Lung (tissue), 12 donors: ENCODE measurements around the gene ABCC4. TPM values are rescaled to one million over a fixed set of nuclear protein-coding genes. Genes with fewer than 3 reads are reported as not detected.
A peak's percentile ranks its signal among the peaks of the same experiment; 100 is the strongest.

Source experiments
- ATAC-seq: fragments of 200-7000 bp; cut with Tn5 transposase; one replicate; pipeline ENCODE4 v1.9.1; 2020; ENCODE audit warnings: moderate number of reproducible peaks; ENCODE audit not compliant: insufficient read depth, low FRiP score
- DNase-seq, 3 donors: peaks; one replicate each; pipeline ENCODE4 v3.0.0-alpha.2; 2013 to 2017
- H3K27ac ChIP-seq, 2 donors: one replicate each; pipeline ENCODE4 v1.5.1; 2013; ENCODE audit warnings: mild to moderate bottlenecking in 2 of 2, moderate library complexity in 2 of 2, control low read depth in 1 of 2, inconsistent platforms in 1 of 2, low read depth in 1 of 2, low read length in 1 of 2
- H3K27me3 ChIP-seq, 3 donors: one replicate each; pipeline ENCODE4 v1.5.1; 2013; ENCODE audit warnings: low read length in 2 of 3; ENCODE audit not compliant: control insufficient read depth in 3 of 3, insufficient read depth in 3 of 3
- H3K36me3 ChIP-seq, 4 donors: one replicate each; pipeline ENCODE4 v1.5.1; 2013; ENCODE audit warnings: low read length in 4 of 4, mild to moderate bottlenecking in 1 of 4, moderate library complexity in 1 of 4; ENCODE audit not compliant: control insufficient read depth in 4 of 4, insufficient read depth in 4 of 4
- H3K4me1 ChIP-seq, 5 donors: one replicate each; pipeline ENCODE4 v1.5.1; 2013; ENCODE audit warnings: low read length in 5 of 5, mild to moderate bottlenecking in 2 of 5, moderate library complexity in 1 of 5; ENCODE audit not compliant: control insufficient read depth in 5 of 5, insufficient read depth in 5 of 5
- H3K4me3 ChIP-seq: one replicate; pipeline ENCODE4 v1.5.1; 2013; ENCODE audit warnings: mild to moderate bottlenecking, control low read depth, moderate library complexity
- H3K9ac ChIP-seq, 2 donors: one replicate each; pipeline ENCODE4 v1.5.1; 2013; ENCODE audit warnings: low read length in 2 of 2, control low read depth in 1 of 2; ENCODE audit not compliant: insufficient read depth in 1 of 2
- H3K9me3 ChIP-seq, 4 donors: one replicate each; pipeline ENCODE4 v1.5.1; 2013; ENCODE audit warnings: low read length in 3 of 4, mild to moderate bottlenecking in 1 of 4, moderate library complexity in 1 of 4; ENCODE audit not compliant: control insufficient read depth in 4 of 4, insufficient read depth in 3 of 4
- CTCF ChIP-seq: IDR thresholded peaks from 2 replicates; pipeline ENCODE4 v1.5.1; 2012; ENCODE audit warnings: mild to moderate bottlenecking; ENCODE audit errors: control extremely low read depth, extremely low read depth
- WGBS, 2 donors: extraction: QIAGEN DNeasy Blood & Tissue Kit; methylation state at CpG; one replicate each; pipeline ENCODE4 v1.1.7; 2013; 5-methylcytosine and 5-hydroxymethylcytosine counted together
- polyA plus RNA-seq, 2 donors: library from polyadenylated mRNA; stranded (reverse); fragments of 200-250 nt; gene quantifications; one replicate each; pipeline ENCODE4 v1.2.1, GENCODE V29; 2013
- total RNA-seq, 2 donors: library from RNA; depleted of rRNA in 1 of 2; stranded (reverse); fragments of >200 nt in 1 of 2; gene quantifications; one replicate each; pipeline ENCODE4 v1.2.1, GENCODE V29; 2014 to 2021
- donor health status: control.
- donor health status: control.
- donor health status: Bipolar disorder and iron deficiency.
- donor health status: healthy.
- donor health status: DM: yes; HTN: yes; CAD: no.

ABCC4 gene
- total and polyA plus RNA-seq, 4 donors: 7.1 to 38.7 (median 20.6) TPM

GRCh38 chr13:95118541-95119324 lies 182.5 kb downstream of the ABCC4 start:
- no peaks in the 10 kb centered on the region for H3K27me3 ChIP-seq
- peaks cover 0 to 9% (median 3%) of the 10 kb centered on the region in 5 donors for H3K4me1 ChIP-seq
- no peak for TF ChIP-seq CTCF
- no peak overlapping the region for H3K27ac ChIP-seq
- H3K36me3 ChIP-seq: peaks cover 0 to 7% (median 0%) of the 10 kb centered on the region in 4 donors
- no peaks in the 10 kb centered on the region for H3K9me3 ChIP-seq
- WGBS, 2 donors: 87 to 88% methylated on average over 8 of the region's 8 CpGs
- ATAC-seq (no peak), DNase-seq (no peak)
- H3K4me3 ChIP-seq: no peak overlapping the region
- H3K9ac ChIP-seq: no peak overlapping the region

GRCh38 chr13:95117092-95117491 lies 184.2 kb downstream of the ABCC4 start:
- 64 to 78% methylated on average over 6 of the region's 6 CpGs for WGBS, 2 donors
- no peak for ATAC-seq
- H3K9me3 ChIP-seq: no peaks in the 10 kb centered on the region
- H3K36me3 ChIP-seq: peaks cover 0 to 7% (median 2%) of the 10 kb centered on the region in 4 donors
- no peak overlapping the region for H3K27ac ChIP-seq
- no peaks in the 10 kb centered on the region for H3K27me3 ChIP-seq
- no peak for DNase-seq
- H3K9ac ChIP-seq: no peak overlapping the region
- peaks cover 0 to 9% (median 0%) of the 10 kb centered on the region in 5 donors for H3K4me1 ChIP-seq
- no peak overlapping the region for H3K4me3 ChIP-seq
- no peak for TF ChIP-seq CTCF

DNA sequence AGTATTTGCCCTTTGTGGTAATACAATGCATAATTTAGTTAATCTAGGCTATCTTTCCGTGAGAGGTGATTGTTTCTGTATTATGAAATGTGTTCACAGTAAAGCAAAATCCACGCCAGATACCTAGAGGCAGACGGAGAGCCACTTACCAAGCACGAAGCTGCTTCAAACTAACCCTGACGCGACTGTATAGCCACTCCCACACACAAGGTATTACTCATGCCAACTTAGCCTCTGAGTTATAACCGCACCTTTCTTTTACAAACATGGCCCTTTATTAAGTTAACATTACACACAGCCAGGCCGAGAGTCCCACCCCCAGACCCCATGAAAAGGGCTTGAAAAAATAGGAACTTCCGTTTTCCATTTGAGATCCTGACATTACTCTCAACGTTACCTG lies 185.7 kb downstream of the ABCC4 start:
- no peak overlapping the region for H3K9ac ChIP-seq
- ATAC-seq (peak; percentile 81), DNase-seq (peak in 1 of 3 donors; percentile 19)
- H3K27ac ChIP-seq: no peak overlapping the region
- 76 to 88% methylated on average over 10 of the region's 10 CpGs for WGBS, 2 donors
- H3K27me3 ChIP-seq: no peaks in the 10 kb centered on the region
- no peak for TF ChIP-seq CTCF
- peaks cover 0 to 9% (median 0%) of the 10 kb centered on the region in 5 donors for H3K4me1 ChIP-seq
- H3K4me3 ChIP-seq: no peak overlapping the region
- no peaks in the 10 kb centered on the region for H3K9me3 ChIP-seq
- H3K36me3 ChIP-seq: peaks cover 0 to 4% (median 2%) of the 10 kb centered on the region in 4 donors
